Measurements from ENCODE around the gene BABAM2. TPM values are rescaled to one million over a fixed set of nuclear protein-coding genes. Genes with fewer than 3 reads are reported as not detected.
A peak's percentile ranks its signal among the peaks of the same experiment; 100 is the strongest.

The BABAM2 gene
- total and polyA plus RNA-seq, 4 donors = 17.2 to 53.8 (median 36.5) TPM

- DNase-seq (no peak), ATAC-seq (ENCODE audit: low FRiP score) (no peak)
- Histone ChIP-seq H3K9me3 (ENCODE audit: control insufficient read depth, low read length) (no peaks in the 10 kb centered on the region), H3K4me3 (ENCODE audit: low read length in 2 of 2) (no peak overlapping the region), H3K27ac (ENCODE audit: low read depth in 1 of 2, low read length in 2 of 2) (no peak overlapping the region), H3K4me1 (ENCODE audit: control insufficient read depth in 1 of 2, insufficient read depth in 2 of 2, low read length in 2 of 2) (no peaks in the 10 kb centered on the region), H3K27me3 (ENCODE audit: control insufficient read depth in 1 of 2, insufficient read depth in 2 of 2, low read length in 1 of 2) (no peaks in the 10 kb centered on the region), H3K36me3 (ENCODE audit: control insufficient read depth in 1 of 2, insufficient read depth in 2 of 2, low read length in 1 of 2) (no peaks in the 10 kb centered on the region)
- 93 to 96% methylated on average over 1 of the region's 1 CpG for WGBS, 2 donors
- intact Hi-C loops (cut with DNase I) = no loop called here
Observed at GRCh38 chr2:28067602-28068001, 177.1 kb downstream of the BABAM2 start.

GRCh38 chr2:28068088-28068487, 177.6 kb downstream of the BABAM2 start:
- DNase-seq (no peak), ATAC-seq (ENCODE audit: low FRiP score) (no peak)
- no peak overlapping the region for H3K27ac ChIP-seq (ENCODE audit: low read depth in 1 of 2, low read length in 2 of 2)
- H3K9me3 ChIP-seq (ENCODE audit: control insufficient read depth, low read length) = no peaks in the 10 kb centered on the region
- no peaks in the 10 kb centered on the region for H3K36me3 ChIP-seq (ENCODE audit: control insufficient read depth in 1 of 2, insufficient read depth in 2 of 2, low read length in 1 of 2)
- intact Hi-C loops (cut with DNase I) = no loop called here
- H3K4me3 ChIP-seq (ENCODE audit: low read length in 2 of 2) = no peak overlapping the region
- H3K27me3 ChIP-seq (ENCODE audit: control insufficient read depth in 1 of 2, insufficient read depth in 2 of 2, low read length in 1 of 2) = no peaks in the 10 kb centered on the region
- no peaks in the 10 kb centered on the region for H3K4me1 ChIP-seq (ENCODE audit: control insufficient read depth in 1 of 2, insufficient read depth in 2 of 2, low read length in 2 of 2)
- 93 to 94% methylated on average over 2 of the region's 2 CpGs for WGBS, 2 donors

DNA sequence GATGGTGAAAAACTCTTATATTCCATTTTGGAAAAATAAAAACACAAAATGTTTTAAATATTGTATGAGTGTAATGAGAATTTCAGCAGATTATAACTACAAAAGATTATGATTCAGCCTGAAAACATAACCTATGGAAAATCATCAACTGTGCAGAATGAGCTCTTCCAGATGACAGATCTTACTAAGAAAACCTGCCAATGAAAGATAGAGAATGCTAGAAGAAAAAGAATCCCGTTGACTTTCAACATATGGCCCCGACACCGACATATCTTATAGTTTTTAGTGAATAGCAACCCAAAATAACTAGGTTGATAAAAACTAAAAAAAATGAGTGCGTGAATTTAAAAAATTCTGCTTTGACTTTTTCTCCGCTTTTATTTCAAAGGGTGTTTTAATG, 178.0 kb downstream of the BABAM2 start:
- ATAC-seq (ENCODE audit: low FRiP score) (no peak), DNase-seq (no peak)
- intact Hi-C loops (cut with DNase I) = no loop called here
- Histone ChIP-seq H3K4me1 (ENCODE audit: control insufficient read depth in 1 of 2, insufficient read depth in 2 of 2, low read length in 2 of 2) (no peaks in the 10 kb centered on the region), H3K4me3 (ENCODE audit: low read length in 2 of 2) (no peak overlapping the region), H3K9me3 (ENCODE audit: control insufficient read depth, low read length) (no peaks in the 10 kb centered on the region), H3K36me3 (ENCODE audit: control insufficient read depth in 1 of 2, insufficient read depth in 2 of 2, low read length in 1 of 2) (no peaks in the 10 kb centered on the region), H3K27me3 (ENCODE audit: control insufficient read depth in 1 of 2, insufficient read depth in 2 of 2, low read length in 1 of 2) (no peaks in the 10 kb centered on the region), H3K27ac (ENCODE audit: low read depth in 1 of 2, low read length in 2 of 2) (no peak overlapping the region)
- WGBS, 2 donors = 89 to 92% methylated on average over 5 of the region's 5 CpGs

- 67 to 69% methylated on average over 5 of the region's 5 CpGs for WGBS, 2 donors
Observed at GRCh38 chr2:28071221-28071620, 180.7 kb downstream of the BABAM2 start.

DNA sequence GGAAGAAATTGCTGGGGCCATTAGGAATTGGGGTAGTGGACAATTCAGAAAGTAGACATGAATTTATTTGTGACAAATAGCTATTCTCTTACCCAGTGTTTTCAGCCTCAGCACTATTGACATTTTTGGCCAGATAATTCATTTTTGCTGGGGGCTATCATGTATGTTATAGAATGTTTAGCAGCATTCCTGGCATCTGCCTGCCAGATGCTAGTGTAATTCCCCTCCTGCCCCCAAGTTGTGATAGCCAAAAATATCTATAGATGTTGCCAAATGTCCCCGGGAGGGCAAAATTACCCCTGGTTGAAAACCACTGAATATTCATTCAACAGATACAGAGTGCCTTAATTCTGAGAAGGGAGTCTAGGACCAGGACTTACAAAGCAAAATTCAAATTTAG, 183.6 kb downstream of the BABAM2 start:
- no peak for ATAC-seq (ENCODE audit: low FRiP score)
- Histone ChIP-seq H3K27ac (ENCODE audit: low read depth in 1 of 2, low read length in 2 of 2) (no peak overlapping the region), H3K4me3 (ENCODE audit: low read length in 2 of 2) (no peak overlapping the region), H3K27me3 (ENCODE audit: control insufficient read depth in 1 of 2, insufficient read depth in 2 of 2, low read length in 1 of 2) (no peaks in the 10 kb centered on the region), H3K4me1 (ENCODE audit: control insufficient read depth in 1 of 2, insufficient read depth in 2 of 2, low read length in 2 of 2) (no peaks in the 10 kb centered on the region), H3K9me3 (ENCODE audit: control insufficient read depth, low read length) (no peaks in the 10 kb centered on the region), H3K36me3 (ENCODE audit: control insufficient read depth in 1 of 2, insufficient read depth in 2 of 2, low read length in 1 of 2) (no peaks in the 10 kb centered on the region)
- no peak for DNase-seq
- intact Hi-C loops (cut with DNase I) = no loop called here
- WGBS, 2 donors = 66 to 80% methylated on average over 1 of the region's 1 CpG

More at GRCh38 chr2:28071221-28071620, 180.7 kb downstream of the BABAM2 start:
- H3K4me3 ChIP-seq (ENCODE audit: low read length in 2 of 2) = no peak overlapping the region
- H3K36me3 ChIP-seq (ENCODE audit: control insufficient read depth in 1 of 2, insufficient read depth in 2 of 2, low read length in 1 of 2) = no peaks in the 10 kb centered on the region
- ATAC-seq (ENCODE audit: low FRiP score) = no peak
- no peaks in the 10 kb centered on the region for H3K9me3 ChIP-seq (ENCODE audit: control insufficient read depth, low read length)
- H3K4me1 ChIP-seq (ENCODE audit: control insufficient read depth in 1 of 2, insufficient read depth in 2 of 2, low read length in 2 of 2) = no peaks in the 10 kb centered on the region
- H3K27ac ChIP-seq (ENCODE audit: low read depth in 1 of 2, low read length in 2 of 2) = no peak overlapping the region
- no peaks in the 10 kb centered on the region for H3K27me3 ChIP-seq (ENCODE audit: control insufficient read depth in 1 of 2, insufficient read depth in 2 of 2, low read length in 1 of 2)
- intact Hi-C loops (cut with DNase I) = no loop called here
- DNase-seq = no peak

GRCh38 chr2:28080911-28081310, 190.4 kb downstream of the BABAM2 start:
- Histone ChIP-seq H3K4me1 (ENCODE audit: control insufficient read depth in 1 of 2, insufficient read depth in 2 of 2, low read length in 2 of 2) (peaks cover 0 to 4% of the 10 kb centered on the region in 2 donors), H3K9me3 (ENCODE audit: control insufficient read depth, low read length) (no peaks in the 10 kb centered on the region), H3K27ac (ENCODE audit: low read depth in 1 of 2, low read length in 2 of 2) (peak overlapping the region; percentile 67 to 94), H3K4me3 (ENCODE audit: low read length in 2 of 2) (no peak overlapping the region), H3K36me3 (ENCODE audit: control insufficient read depth in 1 of 2, insufficient read depth in 2 of 2, low read length in 1 of 2) (no peaks in the 10 kb centered on the region), H3K27me3 (ENCODE audit: control insufficient read depth in 1 of 2, insufficient read depth in 2 of 2, low read length in 1 of 2) (no peaks in the 10 kb centered on the region)
- DNase-seq = peak in 1 of 2 donors; percentile 34
- WGBS, 2 donors = 7 to 16% methylated on average over 5 of the region's 5 CpGs
- ATAC-seq (ENCODE audit: low FRiP score) = peak; percentile 50
- intact Hi-C loops (cut with DNase I) = no loop called here

DNA sequence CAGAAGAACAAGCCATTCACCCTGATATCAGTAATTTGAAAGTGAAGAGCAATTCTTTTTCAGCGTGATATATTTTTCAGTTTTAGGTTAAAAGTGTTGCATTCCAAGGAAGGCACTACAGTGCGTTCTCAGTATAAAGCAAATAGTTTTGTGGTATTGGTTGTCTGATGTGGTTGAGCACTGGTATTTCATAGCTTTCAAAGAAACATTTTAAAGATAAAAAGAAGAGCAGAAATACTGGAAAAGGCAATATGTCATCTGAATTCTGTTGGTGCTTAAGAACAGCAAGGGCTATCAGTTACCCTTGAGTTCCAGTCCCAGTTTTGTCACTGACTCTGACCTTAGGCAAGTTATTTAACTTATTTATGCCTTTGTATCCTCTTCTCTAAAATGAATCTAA, 191.6 kb downstream of the BABAM2 start:
- intact Hi-C loops (cut with DNase I) = no loop called here
- 93 to 95% methylated on average over 2 of the region's 2 CpGs for WGBS, 2 donors

DNA sequence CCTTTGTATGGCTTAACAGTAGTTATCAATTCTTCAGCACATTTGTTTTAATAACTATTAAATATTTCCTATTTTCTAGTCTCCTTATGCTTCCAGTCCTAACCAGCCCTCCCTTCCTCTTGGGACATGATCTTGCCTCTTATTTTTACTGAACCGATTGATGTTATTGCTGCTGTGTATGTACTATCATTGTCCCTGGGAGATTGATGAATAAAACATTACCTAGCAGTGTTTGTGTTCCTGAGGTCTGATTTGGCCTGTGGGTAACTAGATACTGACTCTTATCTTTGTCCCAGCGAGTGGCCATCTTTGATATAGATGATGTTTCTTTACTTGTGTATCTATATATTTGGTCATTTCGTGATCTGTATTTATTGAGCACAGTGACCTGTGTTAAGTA, 192.9 kb downstream of the BABAM2 start:
- Histone ChIP-seq H3K36me3 (ENCODE audit: control insufficient read depth in 1 of 2, insufficient read depth in 2 of 2, low read length in 1 of 2) (no peaks in the 10 kb centered on the region), H3K4me1 (ENCODE audit: control insufficient read depth in 1 of 2, insufficient read depth in 2 of 2, low read length in 2 of 2) (peaks cover 0 to 4% of the 10 kb centered on the region in 2 donors), H3K9me3 (ENCODE audit: control insufficient read depth, low read length) (no peaks in the 10 kb centered on the region), H3K27me3 (ENCODE audit: control insufficient read depth in 1 of 2, insufficient read depth in 2 of 2, low read length in 1 of 2) (no peaks in the 10 kb centered on the region), H3K4me3 (ENCODE audit: low read length in 2 of 2) (no peak overlapping the region), H3K27ac (ENCODE audit: low read depth in 1 of 2, low read length in 2 of 2) (no peak overlapping the region)
- WGBS, 2 donors = 96 to 97% methylated on average over 3 of the region's 3 CpGs
- intact Hi-C loops (cut with DNase I) = no loop called here
- ATAC-seq (ENCODE audit: low FRiP score) (no peak), DNase-seq (no peak)

More for the DNA sequence above, 191.6 kb downstream of the BABAM2 start:
- ATAC-seq (ENCODE audit: low FRiP score) (no peak), DNase-seq (no peak)
- no peaks in the 10 kb centered on the region for H3K27me3 ChIP-seq (ENCODE audit: control insufficient read depth in 1 of 2, insufficient read depth in 2 of 2, low read length in 1 of 2)
- H3K4me3 ChIP-seq (ENCODE audit: low read length in 2 of 2) = no peak overlapping the region
- H3K9me3 ChIP-seq (ENCODE audit: control insufficient read depth, low read length) = no peaks in the 10 kb centered on the region
- H3K4me1 ChIP-seq (ENCODE audit: control insufficient read depth in 1 of 2, insufficient read depth in 2 of 2, low read length in 2 of 2) = peaks cover 0 to 4% of the 10 kb centered on the region in 2 donors
- no peak overlapping the region for H3K27ac ChIP-seq (ENCODE audit: low read depth in 1 of 2, low read length in 2 of 2)
- no peaks in the 10 kb centered on the region for H3K36me3 ChIP-seq (ENCODE audit: control insufficient read depth in 1 of 2, insufficient read depth in 2 of 2, low read length in 1 of 2)

DNA sequence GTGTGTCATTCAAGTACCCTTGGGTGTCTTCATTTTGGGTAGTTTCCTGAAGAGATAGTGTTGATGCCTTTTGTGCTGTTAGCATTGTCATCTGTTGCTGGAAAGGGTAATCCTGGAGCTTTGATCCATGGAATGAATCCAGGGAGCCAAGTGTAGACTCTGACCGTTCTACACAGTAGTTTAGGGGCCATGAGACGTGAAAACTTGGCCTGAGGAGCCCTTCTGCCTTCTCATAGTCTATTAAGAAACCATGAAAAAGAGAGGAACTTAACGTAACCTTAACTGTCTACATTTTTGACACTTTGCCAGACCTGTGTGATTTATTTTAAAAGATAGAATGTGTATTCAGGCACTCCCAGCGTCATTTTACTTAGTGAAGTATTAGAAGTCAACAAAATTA, 194.0 kb downstream of the BABAM2 start:
- ATAC-seq (ENCODE audit: low FRiP score) = no peak
- no peak for DNase-seq
- WGBS, 2 donors = 54 to 56% methylated on average over 4 of the region's 4 CpGs
- Histone ChIP-seq H3K27me3 (ENCODE audit: control insufficient read depth in 1 of 2, insufficient read depth in 2 of 2, low read length in 1 of 2) (no peaks in the 10 kb centered on the region), H3K9me3 (ENCODE audit: control insufficient read depth, low read length) (no peaks in the 10 kb centered on the region), H3K4me3 (ENCODE audit: low read length in 2 of 2) (no peak overlapping the region), H3K36me3 (ENCODE audit: control insufficient read depth in 1 of 2, insufficient read depth in 2 of 2, low read length in 1 of 2) (no peaks in the 10 kb centered on the region), H3K4me1 (ENCODE audit: control insufficient read depth in 1 of 2, insufficient read depth in 2 of 2, low read length in 2 of 2) (peaks cover 0 to 4% of the 10 kb centered on the region in 2 donors), H3K27ac (ENCODE audit: low read depth in 1 of 2, low read length in 2 of 2) (no peak overlapping the region)
- intact Hi-C loops (cut with DNase I) = no loop called here
